ENCODE results near the gene GNAS-AS1.
"Not testable (repeated sequence)": the region's sequence is repeated elsewhere in the genome, so short reads cannot be mapped to it uniquely, and the experiment has no call there.

The GNAS-AS1 gene

GRCh38 chr20:58829531-58829941 lies 21.2 kb downstream of the GNAS-AS1 start:
- no peak for DNase-seq

- DNase-seq = not testable (repeated sequence)
Measured at GRCh38 chr20:58828804-58829203, 21.9 kb downstream of the GNAS-AS1 start.

GRCh38 chr20:58828136-58828535 lies 22.6 kb downstream of the GNAS-AS1 start:
- DNase-seq = no peak

- no peak for DNase-seq
Measured at GRCh38 chr20:58826271-58826670, 24.4 kb downstream of the GNAS-AS1 start.

GRCh38 chr20:58825450-58825849 lies 25.3 kb downstream of the GNAS-AS1 start:
- DNase-seq = no peak

GRCh38 chr20:58824843-58825242 lies 25.9 kb downstream of the GNAS-AS1 start:
- no peak for DNase-seq

- no peak for DNase-seq
Measured at GRCh38 chr20:58822748-58823730, 27.7 kb downstream of the GNAS-AS1 start.

- DNase-seq = no peak
Measured at GRCh38 chr20:58822149-58822548, 28.6 kb downstream of the GNAS-AS1 start.

GRCh38 chr20:58820515-58820914 lies 30.2 kb downstream of the GNAS-AS1 start:
- DNase-seq = not testable (repeated sequence)

GRCh38 chr20:58819921-58820320 lies 30.8 kb downstream of the GNAS-AS1 start:
- no peak for DNase-seq

- DNase-seq = peak; percentile 81 to 83
Measured at GRCh38 chr20:58818586-58819285, 32.0 kb downstream of the GNAS-AS1 start.

- DNase-seq = no peak
Measured at GRCh38 chr20:58817748-58818147, 33.0 kb downstream of the GNAS-AS1 start.

GRCh38 chr20:58816957-58817651 lies 33.6 kb downstream of the GNAS-AS1 start:
- DNase-seq = no peak

- DNase-seq = no peak
Measured at GRCh38 chr20:58816051-58816450, 34.7 kb downstream of the GNAS-AS1 start.

- DNase-seq = no peak
Measured at GRCh38 chr20:58815448-58815847, 35.3 kb downstream of the GNAS-AS1 start.

- DNase-seq = no peak
Measured at GRCh38 chr20:58813369-58813768, 37.3 kb downstream of the GNAS-AS1 start.

GRCh38 chr20:58811334-58811733 lies 39.4 kb downstream of the GNAS-AS1 start:
- DNase-seq = no peak

- DNase-seq = no peak
Measured at GRCh38 chr20:58810879-58811250, 39.8 kb downstream of the GNAS-AS1 start.

GRCh38 chr20:58810116-58810878 lies 40.4 kb downstream of the GNAS-AS1 start:
- peak; percentile 32 to 35 for DNase-seq

- no peak for DNase-seq
Measured at GRCh38 chr20:58808271-58809046, 42.2 kb downstream of the GNAS-AS1 start.

GRCh38 chr20:58807801-58808200 lies 42.9 kb downstream of the GNAS-AS1 start:
- DNase-seq = no peak

- no peak for DNase-seq
Measured at GRCh38 chr20:58803533-58803932, 47.2 kb downstream of the GNAS-AS1 start.

Data from activated T-cell treated with anti-CD3 and anti-CD28 coated beads, Interleukin-2, amount 50 U/mL, for 48 hours (primary cell).